HTERT RPE-1 (cell line): ENCODE results near the gene PRDM11.

Experiments used
- in situ Hi-C: fragments of 300-500 bp; cut with MboI; formaldehyde crosslinking; loops from 4 replicates; pipeline ENCODE4 v1.14.3; 2020; ENCODE audit warnings: low sequenced_read_pairs

PRDM11 gene

GRCh38 chr11:45208135-45208534, 61.7 kb downstream of the PRDM11 start:
- in situ Hi-C loops, result no loop called here

- in situ Hi-C loops, result no loop called here
Observed at GRCh38 chr11:45209000-45209879, 62.8 kb downstream of the PRDM11 start.

DNA sequence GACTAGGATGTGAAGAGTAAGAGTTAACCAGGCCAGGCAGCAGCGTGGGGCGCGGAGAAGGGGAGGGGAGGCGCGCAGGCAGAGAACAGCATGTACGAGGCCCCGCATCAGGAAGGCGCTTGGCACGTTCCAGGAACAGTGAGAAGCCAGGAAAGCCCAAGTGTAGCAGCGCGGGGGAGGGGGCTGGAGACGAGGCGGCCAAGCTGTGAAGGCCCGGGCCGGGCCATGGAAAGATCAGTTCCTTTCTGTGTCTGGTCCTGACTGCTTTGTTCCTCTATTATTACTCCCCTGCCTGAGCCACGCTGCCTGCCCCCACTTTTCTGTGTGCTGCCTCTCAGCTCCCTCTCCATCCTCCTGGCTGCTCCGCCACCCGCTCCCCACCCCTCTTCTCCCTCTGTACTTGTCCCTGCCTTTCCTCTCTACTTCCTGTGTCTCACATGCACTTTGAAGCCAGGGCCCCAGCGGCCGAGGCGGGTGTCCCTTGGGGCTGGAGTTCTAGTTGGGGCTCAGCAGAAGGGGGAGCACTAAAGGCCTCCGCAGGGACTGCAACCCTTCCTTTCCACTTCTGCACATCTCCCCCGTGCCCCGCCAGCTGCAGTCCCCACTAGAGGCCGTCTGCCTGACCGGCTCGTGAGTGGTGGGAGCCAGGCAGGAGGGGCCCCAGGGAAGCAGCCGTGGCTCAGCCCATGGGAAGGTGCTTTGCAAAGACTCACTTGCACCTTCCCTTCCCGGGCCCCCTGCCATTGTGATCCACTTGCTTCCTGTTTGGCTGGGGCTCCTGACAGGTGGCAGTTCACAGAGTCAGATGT, 63.7 kb downstream of the PRDM11 start:
- in situ Hi-C loops, result no loop called here

- in situ Hi-C loops, result no loop called here
Observed at GRCh38 chr11:45210846-45211245, 64.4 kb downstream of the PRDM11 start.

DNA sequence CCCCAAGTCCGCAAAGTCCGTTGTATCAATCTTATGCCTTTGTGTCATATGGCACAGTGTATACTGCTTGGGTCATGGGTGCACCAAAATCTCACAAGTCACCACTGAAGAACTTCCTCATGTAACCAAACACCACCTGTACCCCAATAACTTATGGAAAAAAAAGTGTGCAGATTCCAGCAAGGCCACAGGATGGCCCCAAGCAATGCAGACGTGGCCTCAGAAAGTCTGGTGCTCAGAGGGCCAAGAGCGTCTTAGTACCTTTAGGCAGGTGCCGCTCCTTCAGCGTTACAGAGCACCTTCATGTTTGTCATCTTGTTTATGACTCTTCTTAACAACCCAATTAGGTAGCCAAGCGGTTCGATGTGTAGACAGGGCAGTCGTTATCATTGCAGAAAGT, 65.3 kb downstream of the PRDM11 start:
- in situ Hi-C loops, result no loop called here

GRCh38 chr11:45212566-45213315, 66.3 kb downstream of the PRDM11 start:
- in situ Hi-C loops, result no loop called here

- in situ Hi-C loops, result no loop called here
Observed at GRCh38 chr11:45213316-45213665, 66.9 kb downstream of the PRDM11 start.

DNA sequence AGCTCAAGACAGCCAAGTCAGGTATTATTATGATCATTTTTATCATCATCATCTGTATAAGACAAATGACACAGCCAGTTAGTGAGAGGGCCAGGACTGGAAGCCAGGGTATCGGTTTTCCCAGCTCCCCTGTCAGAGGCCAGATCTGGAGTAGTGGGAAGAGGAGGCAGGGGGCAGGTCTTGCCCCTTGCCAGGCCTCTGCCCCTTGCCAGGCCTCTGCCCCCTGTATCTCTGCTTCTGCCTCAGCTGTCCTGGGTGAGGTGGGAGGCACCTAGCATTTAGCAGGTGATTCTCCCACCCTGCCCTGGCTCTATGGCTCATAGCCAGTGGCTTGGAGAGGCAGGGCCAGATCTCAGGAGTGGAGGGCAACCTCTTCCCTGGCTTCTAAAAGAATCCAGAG, 67.3 kb downstream of the PRDM11 start:
- in situ Hi-C loops, result no loop called here

- in situ Hi-C loops, result no loop called here
Observed at GRCh38 chr11:45215098-45215865, 68.8 kb downstream of the PRDM11 start.

DNA sequence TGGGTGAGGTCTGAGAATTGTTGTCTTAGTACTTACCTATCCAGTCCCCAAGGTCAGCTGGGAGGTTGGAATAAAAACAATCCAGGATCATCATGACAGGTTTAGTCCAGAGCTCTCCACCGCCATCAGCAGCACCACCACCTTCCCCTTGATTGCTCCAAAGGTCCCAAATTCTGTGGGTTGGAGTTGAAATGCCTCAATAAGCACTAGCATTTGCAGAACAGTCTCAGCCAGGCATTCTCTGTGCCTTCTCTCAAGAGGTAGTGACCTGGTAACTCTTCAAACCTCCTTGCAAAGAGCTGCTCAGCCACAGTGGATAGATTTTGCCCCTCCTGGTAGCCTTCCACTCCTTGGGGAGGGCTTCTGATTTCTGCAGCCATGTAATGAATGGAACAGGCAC, 69.6 kb downstream of the PRDM11 start:
- in situ Hi-C loops, result no loop called here

DNA sequence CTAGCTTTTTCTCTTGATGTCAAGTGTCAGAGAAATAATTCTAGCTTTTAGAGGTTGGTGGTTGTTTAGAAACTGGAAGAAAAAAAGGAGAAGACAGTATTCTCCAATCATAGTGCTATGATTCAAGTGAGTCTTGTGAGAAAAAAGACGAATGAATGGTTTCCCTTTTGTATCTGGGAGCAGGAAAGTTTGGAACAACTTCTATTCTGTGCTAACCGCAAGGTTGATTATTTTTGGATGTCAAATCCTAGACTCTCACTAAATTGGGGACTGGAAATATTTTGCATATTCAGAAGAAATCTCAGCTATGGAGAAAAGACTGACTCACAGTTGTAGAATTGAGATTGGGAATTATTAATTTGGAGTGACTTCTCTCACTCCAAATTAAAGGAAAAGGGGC, 70.5 kb downstream of the PRDM11 start:
- in situ Hi-C loops, result no loop called here

DNA sequence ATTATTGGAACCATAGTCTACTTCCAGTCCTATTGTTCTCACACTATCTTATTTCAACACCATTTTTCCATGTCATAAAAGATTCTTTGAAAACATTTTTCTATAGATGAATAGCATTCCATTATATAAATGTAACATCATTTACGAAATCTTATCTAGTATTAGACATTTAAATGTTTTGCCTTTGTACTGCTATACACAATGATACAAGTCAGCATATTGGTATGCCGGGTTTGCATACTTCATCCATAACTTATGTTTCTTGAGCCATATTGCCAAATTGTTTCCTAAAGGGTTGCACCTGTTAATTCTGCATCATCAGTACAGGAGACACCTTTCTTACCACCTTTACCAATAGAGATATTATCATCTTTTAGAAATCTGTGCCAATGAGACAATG, 71.6 kb downstream of the PRDM11 start:
- in situ Hi-C loops, result no loop called here

GRCh38 chr11:45218705-45219104, 72.3 kb downstream of the PRDM11 start:
- in situ Hi-C loops, result no loop called here

DNA sequence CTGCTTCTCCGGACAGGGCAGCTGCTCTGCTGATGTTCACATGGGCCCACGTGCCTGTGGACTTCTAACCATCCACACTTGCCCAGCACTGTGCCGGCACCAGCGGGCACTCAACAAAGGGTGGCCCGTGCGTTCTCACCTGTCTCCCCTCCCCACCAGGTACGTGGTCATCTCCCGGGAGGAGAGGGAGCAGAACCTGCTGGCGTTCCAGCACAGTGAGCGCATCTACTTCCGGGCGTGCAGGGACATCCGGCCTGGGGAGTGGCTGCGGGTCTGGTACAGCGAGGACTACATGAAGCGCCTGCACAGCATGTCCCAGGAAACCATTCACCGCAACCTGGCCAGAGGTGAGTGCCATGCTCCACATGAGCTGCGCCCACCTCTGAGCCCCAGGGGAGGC, 73.0 kb downstream of the PRDM11 start:
- in situ Hi-C loops, result no loop called here

DNA sequence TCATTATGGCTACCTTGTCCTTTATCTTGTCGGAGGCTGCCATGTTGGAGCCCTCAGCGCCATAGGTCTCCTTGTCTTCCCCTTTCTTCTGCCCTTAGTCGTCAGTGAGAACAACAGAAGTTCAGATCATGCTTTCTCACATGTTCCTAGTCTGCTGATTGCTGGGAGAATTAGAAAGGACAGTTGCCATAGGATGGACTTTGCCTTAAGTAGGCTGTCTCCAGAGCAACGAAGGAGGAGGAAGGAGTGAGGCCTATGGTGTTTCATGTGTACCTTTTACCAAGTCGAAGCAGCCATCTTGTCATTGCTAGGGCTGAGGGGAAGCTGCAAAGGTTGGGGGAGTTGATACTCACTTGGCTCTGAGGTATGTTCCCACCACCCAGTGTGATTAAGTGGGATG, 77.1 kb downstream of the PRDM11 start:
- in situ Hi-C loops, result no loop called here

GRCh38 chr11:45224766-45225165, 78.3 kb downstream of the PRDM11 start:
- in situ Hi-C loops, result no loop called here

DNA sequence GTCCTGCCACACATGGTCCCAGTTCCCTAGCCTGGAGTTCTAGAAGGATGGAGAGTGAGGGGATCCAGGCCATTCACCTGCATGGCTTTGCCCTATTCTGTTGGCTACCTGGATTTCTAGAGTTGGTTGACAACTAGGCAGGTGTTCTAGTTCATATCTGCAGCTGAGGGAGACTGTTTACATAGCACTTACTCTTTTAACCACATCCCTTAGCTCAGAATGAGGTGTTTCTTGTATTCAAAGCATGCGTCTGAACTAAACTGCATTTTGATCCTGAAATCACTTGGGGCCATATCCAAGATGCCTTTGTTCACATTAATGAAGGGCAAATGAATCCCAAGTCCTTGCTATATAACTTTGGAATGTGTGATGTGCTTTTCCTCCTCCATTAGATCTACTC, 78.8 kb downstream of the PRDM11 start:
- in situ Hi-C loops, result no loop called here

GRCh38 chr11:45225961-45226871, 79.8 kb downstream of the PRDM11 start:
- in situ Hi-C loops, result no loop called here

- in situ Hi-C loops, result no loop called here
Observed at GRCh38 chr11:45226901-45227300, 80.5 kb downstream of the PRDM11 start.

DNA sequence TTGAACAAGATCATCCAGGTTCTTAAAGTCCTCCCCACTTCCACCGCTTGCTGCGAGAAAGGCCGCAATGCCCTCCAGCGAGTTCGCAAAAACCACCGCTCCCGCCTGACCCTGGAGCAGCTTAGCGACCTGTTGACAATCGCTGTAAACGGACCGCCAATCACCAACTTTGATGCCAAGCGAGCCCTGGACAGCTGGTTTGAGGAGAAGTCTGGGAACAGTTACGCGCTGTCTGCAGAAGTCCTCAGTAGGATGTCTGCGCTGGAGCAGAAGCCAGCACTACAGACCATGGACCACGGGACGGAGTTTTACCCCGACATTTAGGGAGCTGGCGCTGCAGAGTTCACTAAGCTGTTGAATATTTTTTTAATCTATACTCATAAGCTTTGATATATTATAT, 81.4 kb downstream of the PRDM11 start:
- in situ Hi-C loops, result no loop called here
